DMS79 treated with DMSO at 0.1 percent for 48 hours (cell line): ENCODE measurements around the gene PLEKHG3.
A peak's percentile ranks its signal among the peaks of the same experiment; 100 is the strongest.

Experiments used
- DNase-seq: peaks from one replicate; lab custom pipeline; 2025; lab: John Stamatoyannopoulos, UW

Gene PLEKHG3

GRCh38 chr14:64746298-64747250 lies 42.4 kb downstream of the PLEKHG3 start:
- no peak for DNase-seq

- no peak for DNase-seq
These were observed 43.1 kb downstream of the PLEKHG3 start for GRCh38 chr14:64747327-64747726.

DNA sequence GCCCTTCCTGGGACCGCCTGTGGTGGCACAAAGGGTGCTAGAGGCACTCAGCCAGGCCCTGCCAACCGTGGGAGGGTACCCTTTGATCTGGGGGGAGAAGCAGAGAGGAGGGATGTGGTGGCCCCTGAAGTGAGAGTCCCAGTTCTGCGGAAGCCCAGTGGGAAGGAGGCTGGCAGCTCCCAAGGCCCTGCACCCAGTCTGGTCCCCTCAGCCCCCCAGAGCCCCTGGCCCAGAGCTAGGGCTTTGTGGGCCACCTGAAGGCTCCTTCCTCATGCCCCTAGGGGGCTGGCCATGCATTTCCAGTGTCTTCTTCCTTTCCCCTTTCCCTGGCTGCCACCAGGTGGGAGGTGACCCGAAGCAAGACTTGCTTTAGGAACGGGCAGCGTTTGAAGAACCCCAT lies 44.3 kb downstream of the PLEKHG3 start:
- DNase-seq: no peak

DNA sequence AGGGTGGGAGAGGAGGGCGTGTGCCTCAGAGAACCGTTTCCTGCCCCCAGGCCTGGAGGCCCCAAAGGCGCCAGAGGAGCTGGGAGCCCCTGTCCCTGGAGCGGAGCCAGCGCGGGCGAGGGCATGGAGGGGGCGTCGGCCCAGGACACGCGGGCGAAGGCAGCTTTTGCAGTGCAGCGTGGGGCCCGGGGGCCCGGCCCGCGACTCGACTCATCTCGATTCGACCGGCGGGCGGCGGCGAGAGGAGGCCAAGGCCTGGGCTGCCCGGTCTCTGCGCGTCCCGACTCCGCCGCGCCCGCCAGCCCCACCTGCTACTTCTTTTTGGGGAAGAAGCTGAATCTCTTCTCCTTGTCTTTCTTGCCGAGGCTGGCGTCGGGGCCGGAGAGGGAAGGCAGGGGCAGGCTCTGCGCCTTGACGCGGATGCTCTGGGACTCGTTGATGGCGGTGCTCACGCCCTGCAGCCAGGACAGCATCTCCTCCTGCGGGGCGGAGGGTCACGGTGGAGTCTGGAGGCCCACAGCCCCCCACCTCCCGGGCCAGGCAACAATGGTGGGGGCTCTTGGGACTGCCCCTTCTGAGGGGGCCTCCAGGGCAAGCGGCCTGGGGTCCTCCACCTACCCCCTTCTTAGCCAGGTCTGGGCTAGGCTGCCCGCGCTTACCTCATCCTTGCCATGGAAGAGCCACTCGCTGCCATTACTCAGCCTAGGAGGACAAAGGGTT lies 44.9 kb downstream of the PLEKHG3 start:
- DNase-seq: no peak

- no peak for DNase-seq
These were observed 48.7 kb downstream of the PLEKHG3 start for GRCh38 chr14:64752909-64753308.

DNA sequence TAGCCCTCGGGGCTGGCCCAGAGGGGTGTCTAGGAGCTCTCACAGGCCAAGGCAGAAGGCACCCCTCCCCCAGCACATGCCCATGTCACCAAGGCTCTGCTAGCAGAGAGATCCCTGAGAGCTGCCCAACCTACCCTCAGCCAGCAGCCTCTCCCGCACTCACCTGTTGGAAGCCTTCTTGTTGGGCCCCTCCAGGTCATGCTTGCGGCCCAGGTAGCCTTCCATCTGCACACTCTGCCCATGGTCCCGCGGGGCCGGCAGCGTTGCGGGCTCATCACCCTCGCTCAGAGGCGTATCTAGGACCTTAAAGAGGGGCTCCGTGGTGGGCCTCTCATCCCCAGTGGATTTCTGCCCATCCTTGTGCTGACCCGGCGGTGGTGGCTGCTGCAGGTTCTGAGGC lies 49.1 kb downstream of the PLEKHG3 start:
- no peak for DNase-seq

GRCh38 chr14:64753999-64754398 lies 49.8 kb downstream of the PLEKHG3 start:
- DNase-seq: no peak

DNA sequence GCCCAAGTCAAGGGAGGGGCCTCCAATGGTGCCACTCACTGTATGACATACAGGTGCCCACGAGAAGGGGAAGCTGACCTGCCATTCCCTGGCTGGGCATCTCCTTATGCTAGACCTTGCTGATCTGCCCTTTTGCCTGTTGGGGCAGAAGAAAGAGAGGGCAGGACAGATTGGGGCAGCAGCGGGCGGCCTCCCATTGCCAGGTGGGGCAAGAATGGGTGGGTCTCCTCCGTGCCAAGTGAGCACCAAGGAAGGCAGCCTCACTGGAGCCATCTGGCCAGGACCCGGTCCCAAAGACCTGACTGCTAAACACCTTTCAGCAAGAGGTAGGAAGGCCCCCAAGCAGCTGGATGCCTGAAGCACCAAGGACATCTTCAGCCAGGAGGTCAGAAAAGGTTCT lies 50.5 kb downstream of the PLEKHG3 start:
- no peak for DNase-seq

DNA sequence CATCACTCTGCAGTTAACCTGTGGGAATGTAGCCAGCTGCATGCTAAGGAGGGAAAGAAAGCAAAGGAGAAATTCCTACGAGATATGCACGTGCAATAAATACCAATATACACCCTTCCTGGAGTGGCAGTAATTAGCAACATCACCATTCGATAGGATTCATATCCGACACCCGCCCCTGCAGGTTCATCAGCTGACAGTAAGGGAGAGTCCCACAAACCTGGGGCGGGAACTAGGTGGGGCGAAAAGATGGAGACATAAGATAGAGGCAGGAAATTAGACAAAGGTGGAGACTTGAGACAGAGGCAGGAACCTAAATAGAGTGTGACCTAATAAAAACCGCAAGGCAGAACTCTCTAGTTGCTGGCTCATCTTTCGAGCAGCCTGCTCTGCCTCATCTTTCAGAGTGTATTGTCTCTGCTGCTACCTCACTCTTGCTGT lies 51.6 kb downstream of the PLEKHG3 start:
- DNase-seq: peak; percentile 58

- no peak for DNase-seq
These were observed 52.5 kb downstream of the PLEKHG3 start for GRCh38 chr14:64756712-64757111.

DNA sequence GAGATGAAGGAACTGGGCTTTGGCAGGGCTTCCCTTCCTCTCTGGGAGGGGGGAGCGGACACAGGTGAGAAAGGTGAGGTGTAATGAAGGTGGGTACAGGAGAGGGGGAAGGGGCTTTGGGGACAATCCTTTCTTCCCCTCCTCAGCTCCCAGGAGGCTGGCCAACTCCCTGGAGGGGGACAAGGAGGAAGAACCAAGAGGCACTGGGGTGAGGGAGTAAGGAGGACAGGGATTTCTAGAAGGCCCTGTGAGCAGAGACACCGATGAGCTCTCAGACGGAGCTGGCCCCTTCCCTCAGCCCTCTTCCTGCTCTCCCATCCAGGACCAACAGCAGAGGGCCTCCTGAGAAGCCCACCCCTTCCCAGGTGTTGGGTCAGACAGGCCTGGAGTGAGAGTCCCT lies 53.4 kb downstream of the PLEKHG3 start:
- DNase-seq: no peak

DNA sequence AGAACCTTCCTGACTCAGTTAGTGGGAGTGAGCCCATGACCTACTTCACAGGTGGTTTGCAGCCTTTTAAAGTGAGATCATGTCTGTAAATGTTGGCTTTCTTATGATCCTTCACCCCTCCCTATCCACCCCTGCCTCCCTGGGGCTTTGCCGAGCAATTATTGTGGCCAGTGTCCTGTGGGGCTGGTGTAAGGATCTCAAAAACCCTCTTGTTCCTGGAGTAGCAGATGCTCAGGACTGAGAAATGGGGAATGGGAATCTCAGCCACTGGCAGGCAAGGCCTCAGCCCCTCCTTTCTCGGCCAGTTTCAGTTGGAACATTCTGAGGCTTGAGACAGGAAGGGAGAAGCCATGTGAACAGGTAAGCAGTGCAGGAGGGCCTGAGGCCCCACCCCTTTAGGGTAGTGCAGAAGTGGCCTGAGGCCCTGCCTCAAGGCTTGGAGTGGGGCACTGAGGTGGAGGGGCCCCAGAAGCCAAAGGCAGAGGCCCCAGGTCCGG lies 53.8 kb downstream of the PLEKHG3 start:
- DNase-seq: peak; percentile 77

GRCh38 chr14:64758691-64759554 lies 54.7 kb downstream of the PLEKHG3 start:
- no peak for DNase-seq

- DNase-seq: no peak
These were observed 55.3 kb downstream of the PLEKHG3 start for GRCh38 chr14:64759555-64759938.

DNA sequence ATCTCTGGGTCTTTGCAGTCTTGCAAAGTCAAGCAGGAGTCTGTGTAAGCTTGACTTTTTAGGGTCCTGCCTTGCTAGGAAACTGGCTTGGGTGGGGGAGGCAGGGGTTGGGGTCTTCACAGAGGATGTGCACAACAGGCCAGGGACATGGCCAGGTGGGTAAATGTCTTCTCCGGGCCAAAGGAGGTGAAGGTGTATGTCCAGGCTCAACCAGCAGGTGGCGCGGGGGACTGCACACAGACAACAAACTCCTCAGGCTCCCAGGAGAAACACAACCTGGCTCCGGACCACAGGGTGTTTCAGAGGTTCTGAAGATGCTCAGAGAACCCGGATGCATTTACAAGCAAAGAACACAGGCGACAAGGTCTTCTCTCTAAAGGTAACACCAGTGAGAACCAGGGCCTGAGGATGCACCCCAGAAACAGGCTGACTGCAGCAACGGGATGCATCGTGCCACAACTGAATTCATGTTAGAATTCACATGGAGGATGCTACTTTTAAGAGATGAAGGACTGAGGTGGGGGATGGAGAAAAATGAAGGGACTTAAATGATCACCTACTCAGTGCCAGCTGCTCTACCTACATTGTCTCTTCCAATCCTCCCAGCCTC lies 56.0 kb downstream of the PLEKHG3 start:
- no peak for DNase-seq

DNA sequence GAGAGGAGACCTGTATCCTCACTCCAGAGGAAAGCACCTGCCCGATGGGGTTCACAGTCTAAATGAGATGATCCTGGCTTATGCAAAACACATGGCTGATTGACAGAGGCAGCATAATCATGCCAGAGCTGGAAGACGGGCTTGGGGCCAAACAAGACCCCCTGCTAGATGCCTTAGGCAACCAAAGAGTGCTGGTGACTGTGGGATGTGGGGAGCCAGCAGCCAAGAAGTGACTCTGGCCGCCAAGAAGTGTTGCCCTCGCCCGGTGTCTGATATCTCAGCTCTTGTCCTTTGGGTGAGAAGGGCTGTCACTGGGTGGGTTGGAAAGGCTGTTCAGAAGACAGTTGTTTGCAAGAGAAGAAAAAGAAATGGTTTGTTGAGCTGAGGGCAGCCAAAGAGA lies 56.7 kb downstream of the PLEKHG3 start:
- DNase-seq: peak; percentile 65

- peak; percentile 99 for DNase-seq
These were observed 57.3 kb downstream of the PLEKHG3 start for GRCh38 chr14:64761441-64762043.

DNA sequence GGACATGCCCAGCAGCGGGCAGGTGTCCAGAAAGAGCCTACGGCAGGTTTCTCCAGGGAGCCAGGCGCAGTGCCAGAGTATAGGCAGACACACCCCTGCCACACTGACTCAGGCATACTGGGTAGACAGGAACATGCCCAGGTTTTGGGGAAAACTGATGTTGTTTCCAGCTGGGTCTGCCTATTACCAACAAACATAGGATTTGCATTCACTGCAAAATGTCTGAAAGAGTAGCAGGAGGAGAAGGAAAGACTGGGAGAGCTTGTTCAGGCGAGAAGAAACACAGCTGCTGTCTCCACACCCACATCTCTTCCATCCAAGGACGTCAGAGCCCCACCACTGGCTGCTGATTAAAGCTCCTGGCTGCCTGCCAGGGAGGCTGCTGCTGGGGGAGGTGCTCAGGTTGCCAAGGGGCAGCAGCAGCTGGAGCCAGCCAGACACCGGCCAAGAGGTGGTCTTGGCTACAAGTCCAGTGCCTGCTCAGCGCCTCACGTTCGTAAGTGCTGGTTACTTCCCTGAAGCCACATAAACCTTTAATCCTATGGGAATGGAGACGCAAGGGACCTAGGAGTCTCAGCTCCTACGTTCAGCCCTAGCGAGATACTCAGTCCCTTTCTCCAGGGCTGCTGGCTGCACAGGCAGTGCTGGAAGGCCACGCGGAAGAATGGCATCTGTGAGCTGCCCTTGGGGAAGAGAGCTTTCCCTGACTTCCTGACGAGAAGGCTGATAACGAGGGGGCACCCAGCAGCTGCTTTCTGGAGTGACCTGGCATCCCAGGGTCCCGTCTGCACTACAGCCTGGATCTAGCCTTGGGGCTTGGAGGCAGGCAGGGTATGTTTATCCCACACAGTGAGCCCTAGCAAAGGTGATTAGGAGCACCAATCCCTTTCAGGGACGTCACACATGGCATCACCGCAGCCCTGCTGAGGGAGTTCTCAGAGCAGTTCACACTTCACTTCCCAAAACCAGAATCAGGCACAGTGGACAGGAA lies 58.1 kb downstream of the PLEKHG3 start:
- DNase-seq: peak; percentile 98

DNA sequence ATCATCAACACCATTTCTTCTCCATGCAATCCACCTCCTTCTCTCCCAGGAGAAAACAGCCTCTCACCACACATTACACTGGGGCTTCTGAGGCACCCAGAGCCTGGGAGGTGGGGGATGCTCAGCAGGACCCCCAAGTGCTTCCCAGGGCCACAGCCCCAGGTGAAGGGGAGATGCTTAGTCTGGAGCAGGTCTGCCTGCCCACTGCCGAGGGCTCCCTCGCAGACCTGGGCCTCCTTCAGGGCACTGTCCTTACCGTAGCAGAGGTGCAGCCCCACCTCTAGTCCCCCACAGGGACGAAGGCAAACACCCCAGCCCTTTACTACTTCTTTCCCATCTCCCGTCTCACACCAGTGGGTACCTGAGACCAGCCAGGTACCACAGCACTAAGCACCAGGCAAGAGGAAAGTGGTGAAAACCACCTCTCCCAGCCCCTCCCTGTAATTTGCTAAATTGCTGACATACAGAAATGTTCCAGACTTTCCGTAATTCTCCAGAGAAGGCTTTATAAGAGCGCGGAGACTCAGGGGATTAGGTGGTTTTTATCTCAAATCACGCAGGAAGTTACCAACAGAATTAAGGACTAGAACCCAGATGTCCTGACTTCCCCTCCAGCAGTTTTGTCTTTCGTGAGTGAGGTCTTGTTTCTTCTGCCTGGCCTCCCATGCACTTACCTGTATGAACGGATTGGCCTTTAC lies 59.0 kb downstream of the PLEKHG3 start:
- DNase-seq: peak; percentile 9
